NCI-H2227 treated with DMSO at 0.1 percent for 48 hours (cell line): ENCODE results near the gene CFAP97.
A peak's percentile ranks its signal among the peaks of the same experiment; 100 is the strongest.
"Not testable (repeated sequence)": the region's sequence is repeated elsewhere in the genome, so short reads cannot be mapped to it uniquely, and the experiment has no call there.

Experiments used
- DNase-seq: peaks from one replicate; lab custom pipeline; 2025; lab: John Stamatoyannopoulos, UW

Gene CFAP97

GRCh38 chr4:185198189-185198588 lies 5.6 kb downstream of the CFAP97 start:
- DNase-seq = not testable (repeated sequence)

GRCh38 chr4:185196437-185196836 lies 7.4 kb downstream of the CFAP97 start:
- no peak for DNase-seq

DNA sequence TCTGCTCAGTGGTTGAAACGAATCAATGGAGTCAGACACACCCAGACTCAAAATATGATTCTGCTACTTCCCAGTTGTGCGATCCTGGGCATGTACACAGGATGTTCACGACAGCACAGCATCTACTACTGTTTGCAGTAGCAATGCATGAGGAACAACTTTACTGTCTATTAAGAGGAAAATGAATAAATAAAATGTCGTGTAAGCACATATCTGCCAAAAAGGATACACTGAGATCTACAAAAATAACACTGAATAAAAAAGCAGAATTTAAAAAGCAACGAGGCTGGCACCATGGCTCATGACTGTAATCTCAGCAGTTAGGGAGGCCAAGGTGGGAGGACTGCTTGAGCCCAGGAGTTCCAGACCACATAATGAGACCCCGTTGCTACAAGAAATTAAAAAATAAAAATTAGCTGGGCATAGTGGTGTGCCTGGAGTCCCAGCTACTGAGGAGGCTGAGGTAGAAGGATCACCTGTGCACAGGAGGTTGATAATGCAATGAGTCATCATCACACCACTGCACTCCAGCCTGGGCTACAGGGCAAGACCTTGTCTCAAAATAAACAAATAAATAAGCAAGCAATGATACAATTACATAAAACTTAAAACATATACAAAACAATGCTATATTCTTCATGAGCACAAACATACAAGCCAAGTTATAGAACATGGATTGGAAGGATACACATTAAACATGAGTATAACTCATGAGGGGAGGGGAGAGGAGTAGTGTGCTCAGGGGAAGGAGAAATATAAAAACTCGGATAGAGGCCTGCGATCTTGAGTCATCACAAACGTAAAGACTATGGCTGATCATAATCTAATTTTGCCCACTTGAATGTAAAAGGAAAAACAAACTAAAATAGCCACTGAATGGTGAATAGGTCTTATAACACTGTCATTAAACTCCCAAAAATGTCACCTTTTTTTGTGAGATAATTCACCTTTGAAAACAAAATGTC lies 8.6 kb downstream of the CFAP97 start:
- DNase-seq = no peak

- DNase-seq = no peak
Measured at GRCh38 chr4:185192059-185192458, 11.7 kb downstream of the CFAP97 start.

- no peak for DNase-seq
Measured at GRCh38 chr4:185190306-185190856, 13.4 kb downstream of the CFAP97 start.

DNA sequence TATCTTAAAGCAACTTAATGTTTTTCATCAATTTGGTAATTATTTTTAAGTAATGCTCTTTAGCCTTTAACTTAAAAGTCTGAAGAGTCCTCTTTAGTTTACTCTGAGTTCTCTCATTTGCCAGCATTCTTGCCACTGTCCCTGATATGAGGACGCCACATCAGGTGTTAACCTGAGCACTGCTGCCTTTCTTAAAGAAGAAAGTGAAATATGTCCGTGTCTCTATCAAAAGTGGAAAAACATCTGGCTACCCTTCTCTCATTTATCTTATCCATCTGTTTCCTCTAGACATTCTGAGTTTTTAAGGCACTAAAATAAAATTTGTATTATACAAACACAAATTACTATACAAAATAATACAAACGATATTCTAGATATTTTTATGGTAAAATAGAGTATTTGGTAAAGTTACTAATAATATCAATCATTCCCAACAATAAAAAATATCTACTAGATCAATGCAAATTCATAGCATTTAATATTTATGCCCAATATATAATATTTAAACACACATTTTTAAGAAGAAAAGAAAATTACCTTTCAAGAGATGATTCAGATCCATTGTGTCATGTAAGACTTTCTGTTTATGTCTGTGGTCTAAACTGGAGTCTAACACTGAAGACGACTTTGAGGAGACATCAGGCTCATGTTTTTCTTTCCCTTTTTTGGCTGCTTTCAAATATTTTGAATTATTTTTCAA lies 14.0 kb downstream of the CFAP97 start:
- no peak for DNase-seq

- DNase-seq = no peak
Measured at GRCh38 chr4:185186769-185187168, 17.0 kb downstream of the CFAP97 start.

GRCh38 chr4:185183622-185184281 lies 20.0 kb downstream of the CFAP97 start:
- peak; percentile 77 for DNase-seq

DNA sequence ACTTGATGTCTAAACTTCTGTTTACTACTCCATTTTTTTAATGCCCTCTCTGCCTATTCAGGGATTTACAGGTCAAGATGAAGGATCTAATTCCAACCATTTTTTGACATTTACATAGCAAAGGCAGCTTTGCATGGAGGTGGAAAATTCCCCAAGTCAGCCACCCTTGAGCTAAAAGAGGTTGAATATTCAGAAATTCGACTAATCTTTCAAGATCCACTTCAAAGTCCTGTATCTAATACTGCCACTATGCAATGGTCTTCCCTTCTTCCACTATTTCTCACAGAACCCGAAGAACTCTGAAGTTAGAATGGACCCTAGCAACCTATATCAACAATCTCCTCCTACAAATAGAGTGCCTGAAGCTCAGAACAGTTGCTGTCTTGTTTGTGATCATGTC lies 21.6 kb downstream of the CFAP97 start:
- no peak for DNase-seq

DNA sequence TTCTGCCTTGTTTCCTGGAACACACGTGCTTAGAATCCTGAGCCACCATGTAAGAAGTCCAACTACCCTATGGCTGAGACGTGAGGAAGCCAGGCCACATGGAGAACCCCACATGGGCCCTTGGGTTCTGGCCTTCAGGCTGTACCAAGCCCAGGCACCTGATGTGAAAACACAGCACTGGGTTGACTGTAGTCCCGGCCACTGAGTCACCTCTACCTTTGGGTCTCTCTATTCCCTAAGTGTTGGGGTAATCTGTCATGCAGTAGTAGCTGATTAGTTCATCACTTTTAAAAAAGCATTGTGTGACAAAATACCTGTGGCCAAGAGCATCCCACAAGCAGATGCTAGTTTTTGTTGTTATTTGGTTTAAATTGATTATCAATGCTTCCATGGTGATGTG lies 24.3 kb downstream of the CFAP97 start:
- no peak for DNase-seq

- DNase-seq = no peak
Measured at GRCh38 chr4:185171373-185172071, 32.3 kb downstream of the CFAP97 start.

GRCh38 chr4:185167234-185167633 lies 36.6 kb downstream of the CFAP97 start:
- no peak for DNase-seq

DNA sequence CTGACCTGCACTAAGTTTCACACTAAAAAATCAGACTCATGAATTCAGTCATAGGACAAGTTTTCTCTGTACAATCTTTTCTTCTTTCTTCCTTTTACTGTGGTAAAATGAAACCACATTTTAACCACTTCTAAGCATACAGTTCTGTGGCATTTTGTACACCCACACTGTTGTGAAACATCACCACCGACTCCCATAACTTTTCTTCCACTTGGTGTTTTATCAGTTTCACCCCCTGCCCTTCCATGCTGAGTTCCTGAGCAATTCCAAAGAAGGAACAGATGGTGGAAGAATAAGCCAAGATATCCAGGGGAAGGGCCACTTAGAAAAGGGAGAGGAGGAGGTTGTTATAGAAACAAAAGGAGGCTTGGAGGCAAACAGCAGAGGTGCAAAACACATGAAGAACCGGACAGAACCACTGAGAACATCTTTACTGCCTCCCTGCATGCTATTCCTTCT lies 38.2 kb downstream of the CFAP97 start:
- DNase-seq = no peak

- no peak for DNase-seq
Measured at GRCh38 chr4:185151296-185151695, 52.5 kb downstream of the CFAP97 start.

- DNase-seq = no peak
Measured at GRCh38 chr4:185149392-185149791, 54.4 kb downstream of the CFAP97 start.

GRCh38 chr4:185145572-185145971 lies 58.2 kb downstream of the CFAP97 start:
- DNase-seq = no peak

DNA sequence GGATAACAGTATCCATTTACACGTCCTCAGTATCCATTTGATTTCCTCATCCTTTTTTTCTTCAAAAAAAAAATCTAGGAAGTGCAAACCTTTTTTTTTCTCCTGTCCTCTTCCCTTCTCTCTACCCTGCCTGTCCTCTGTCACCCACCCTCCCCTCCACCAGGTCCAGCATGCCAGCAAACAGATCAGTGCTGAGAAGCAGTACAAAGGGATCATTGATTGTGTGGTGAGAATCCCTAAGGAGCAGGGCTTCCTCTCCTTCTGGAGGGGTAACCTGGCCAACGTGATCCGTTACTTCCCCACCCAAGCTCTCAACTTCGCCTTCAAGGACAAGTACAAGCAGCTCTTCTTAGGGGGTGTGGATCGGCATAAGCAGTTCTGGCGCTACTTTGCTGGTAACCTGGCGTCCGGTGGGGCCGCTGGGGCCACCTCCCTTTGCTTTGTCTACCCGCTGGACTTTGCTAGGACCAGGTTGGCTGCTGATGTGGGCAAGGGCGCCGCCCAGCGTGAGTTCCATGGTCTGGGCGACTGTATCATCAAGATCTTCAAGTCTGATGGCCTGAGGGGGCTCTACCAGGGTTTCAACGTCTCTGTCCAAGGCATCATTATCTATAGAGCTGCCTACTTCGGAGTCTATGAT lies 59.1 kb downstream of the CFAP97 start:
- no peak for DNase-seq

- DNase-seq = no peak
Measured at GRCh38 chr4:185143601-185143969, 60.2 kb downstream of the CFAP97 start.

DNA sequence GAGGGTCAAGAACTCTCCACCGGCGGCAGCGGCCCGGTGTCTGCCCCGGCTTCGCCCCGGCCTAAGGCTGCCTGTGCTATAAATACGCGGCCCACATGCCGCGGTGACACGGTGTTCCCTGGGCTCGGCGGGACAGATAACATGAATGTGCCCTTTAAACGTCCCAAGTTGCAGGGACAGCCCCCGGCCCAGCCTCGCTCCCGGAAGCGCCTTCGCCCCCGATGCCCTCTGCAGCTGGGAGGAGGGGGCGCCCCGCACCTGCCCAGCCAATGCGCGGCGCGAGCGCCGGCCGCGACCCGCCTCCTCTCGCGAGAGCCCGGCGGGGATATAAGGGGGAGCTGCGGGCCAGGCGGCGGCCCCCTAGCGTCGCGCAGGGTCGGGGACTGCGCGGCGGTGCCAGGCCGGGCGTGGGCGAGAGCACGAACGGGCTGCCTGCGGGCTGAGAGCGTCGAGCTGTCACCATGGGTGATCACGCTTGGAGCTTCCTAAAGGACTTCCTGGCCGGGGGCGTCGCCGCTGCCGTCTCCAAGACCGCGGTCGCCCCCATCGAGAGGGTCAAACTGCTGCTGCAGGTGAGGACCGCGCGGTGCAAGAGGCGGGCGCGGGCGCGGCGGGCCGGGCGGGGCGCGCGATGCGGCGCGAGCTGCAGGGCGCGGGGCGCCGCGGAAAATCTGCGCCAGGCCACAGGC lies 60.7 kb downstream of the CFAP97 start, which contains the start of gene SLC25A4:
Gene SLC25A4, plus strand, starts transcription at position 355 of the 689 bp plus-strand sequence. Its CDS starts 107 bp downstream, at position 462.
- peak; percentile 61 for DNase-seq

DNA sequence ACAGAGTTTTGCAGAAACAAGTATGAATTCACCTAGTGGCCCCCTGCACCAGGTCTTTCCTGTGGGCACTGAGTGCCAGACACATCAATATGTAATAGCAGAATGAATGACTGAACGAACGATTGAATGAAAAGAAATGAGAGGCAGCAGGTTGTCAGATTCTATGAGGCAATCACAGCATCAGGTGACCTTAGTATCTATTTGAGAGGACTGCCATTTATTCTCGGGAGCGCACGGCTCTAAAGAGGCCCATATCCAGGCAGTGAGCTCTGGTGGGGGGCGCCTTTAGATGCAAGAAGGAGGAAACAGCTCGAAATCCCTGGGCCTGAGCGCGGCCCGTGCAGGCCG lies 61.3 kb downstream of the CFAP97 start:
- no peak for DNase-seq
